T-helper 22 cell (primary cell): ENCODE results near the gene EMC8.
"Not testable (repeated sequence)": the region's sequence is repeated elsewhere in the genome, so short reads cannot be mapped to it uniquely, and the experiment has no call there.

Experiments
- DNase-seq: peaks from one replicate; pipeline ENCODE4 v3.0.0-alpha.2; 2020; ENCODE audit warnings: low read depth

The EMC8 gene

GRCh38 chr16:85799497-85800320 lies at the start of gene EMC8, which contains the start of gene COX4I1:
EMC8 (minus strand) TSS chr16:85799544; CDS start chr16:85799295, 249 bp downstream.
COX4I1 (plus strand) TSS chr16:85799695; CDS start chr16:85801206, 1,511 bp downstream.
- peak; percentile 86 for DNase-seq

- DNase-seq: no peak
Observed at GRCh38 chr16:85848986-85849385, 49.6 kb upstream of the EMC8 start.

GRCh38 chr16:85847681-85848601 lies 48.6 kb upstream of the EMC8 start:
- no peak for DNase-seq

GRCh38 chr16:85847036-85847435 lies 47.7 kb upstream of the EMC8 start:
- no peak for DNase-seq

GRCh38 chr16:85846461-85846860 lies 47.1 kb upstream of the EMC8 start:
- DNase-seq: no peak

- DNase-seq: no peak
Observed at GRCh38 chr16:85845266-85845665, 45.9 kb upstream of the EMC8 start.

GRCh38 chr16:85844786-85845185 lies 45.4 kb upstream of the EMC8 start:
- DNase-seq: no peak

GRCh38 chr16:85844169-85844481 lies 44.8 kb upstream of the EMC8 start:
- no peak for DNase-seq

GRCh38 chr16:85843471-85844168 lies 44.3 kb upstream of the EMC8 start:
- no peak for DNase-seq

- no peak for DNase-seq
Observed at GRCh38 chr16:85842848-85843247, 43.5 kb upstream of the EMC8 start.

- DNase-seq: no peak
Observed at GRCh38 chr16:85842435-85842834, 43.1 kb upstream of the EMC8 start.

- DNase-seq: no peak
Observed at GRCh38 chr16:85840801-85841200, 41.5 kb upstream of the EMC8 start.

- DNase-seq: no peak
Observed at GRCh38 chr16:85840395-85840794, 41.1 kb upstream of the EMC8 start.

- DNase-seq: no peak
Observed at GRCh38 chr16:85839681-85840240, 40.4 kb upstream of the EMC8 start.

GRCh38 chr16:85838876-85839585 lies 39.7 kb upstream of the EMC8 start:
- no peak for DNase-seq

GRCh38 chr16:85838381-85838780 lies 39.0 kb upstream of the EMC8 start:
- no peak for DNase-seq

- not testable (repeated sequence) for DNase-seq
Observed at GRCh38 chr16:85837654-85838053, 38.3 kb upstream of the EMC8 start.

- no peak for DNase-seq
Observed at GRCh38 chr16:85836706-85837582, 37.6 kb upstream of the EMC8 start.

- no peak for DNase-seq
Observed at GRCh38 chr16:85835956-85836705, 36.8 kb upstream of the EMC8 start.
